NCI-H2227 (cell line): Measurements from ENCODE around the gene CADPS2.

ENCODE experiments used
- DNase-seq: peaks from one replicate; lab custom pipeline; 2025; ENCODE audit not compliant: unreplicated experiment; lab: John Stamatoyannopoulos, UW

The CADPS2 gene

GRCh38 chr7:122465296-122465695, 421.0 kb downstream of the CADPS2 start:
- DNase-seq: no peak

- DNase-seq: no peak
Measured at GRCh38 chr7:122463631-122464030, 422.6 kb downstream of the CADPS2 start.

- DNase-seq: no peak
Measured at GRCh38 chr7:122460936-122461335, 425.3 kb downstream of the CADPS2 start.

- no peak for DNase-seq
Measured at GRCh38 chr7:122457969-122458368, 428.3 kb downstream of the CADPS2 start.

GRCh38 chr7:122457325-122457724, 428.9 kb downstream of the CADPS2 start:
- no peak for DNase-seq

GRCh38 chr7:122454776-122455507, 431.3 kb downstream of the CADPS2 start:
- no peak for DNase-seq

GRCh38 chr7:122453432-122453831, 432.8 kb downstream of the CADPS2 start:
- no peak for DNase-seq

GRCh38 chr7:122448893-122449589, 437.2 kb downstream of the CADPS2 start:
- DNase-seq: no peak

GRCh38 chr7:122442929-122443328, 443.3 kb downstream of the CADPS2 start:
- DNase-seq: no peak

GRCh38 chr7:122438492-122438891, 447.8 kb downstream of the CADPS2 start:
- DNase-seq: no peak

- no peak for DNase-seq
Measured at GRCh38 chr7:122438006-122438405, 448.3 kb downstream of the CADPS2 start.

- no peak for DNase-seq
Measured at GRCh38 chr7:122433765-122434164, 452.5 kb downstream of the CADPS2 start.

GRCh38 chr7:122430710-122431109, 455.6 kb downstream of the CADPS2 start:
- DNase-seq: no peak

GRCh38 chr7:122429926-122430325, 456.3 kb downstream of the CADPS2 start:
- no peak for DNase-seq

- no peak for DNase-seq
Measured at GRCh38 chr7:122425731-122426130, 460.5 kb downstream of the CADPS2 start.

- DNase-seq: no peak
Measured at GRCh38 chr7:122423591-122423990, 462.7 kb downstream of the CADPS2 start.

GRCh38 chr7:122416336-122416735, 469.9 kb downstream of the CADPS2 start:
- no peak for DNase-seq

GRCh38 chr7:122415510-122415909, 470.8 kb downstream of the CADPS2 start:
- no peak for DNase-seq

- no peak for DNase-seq
Measured at GRCh38 chr7:122413339-122413738, 472.9 kb downstream of the CADPS2 start.

GRCh38 chr7:122412883-122413282, 473.4 kb downstream of the CADPS2 start:
- no peak for DNase-seq

- DNase-seq: no peak
Measured at GRCh38 chr7:122412441-122412840, 473.8 kb downstream of the CADPS2 start.

- no peak for DNase-seq
Measured at GRCh38 chr7:122407195-122407594, 479.1 kb downstream of the CADPS2 start.

GRCh38 chr7:122403113-122403512, 483.1 kb downstream of the CADPS2 start:
- DNase-seq: no peak
